HG02970 (cell line): ENCODE results near the gene PRG2.

Experiments
- ATAC-seq: cut with Tn5 transposase; IDR thresholded peaks from one replicate; pipeline ENCODE4 v1.9.1; 2021; ENCODE audit warnings: mild to moderate bottlenecking, moderate library complexity, moderate number of reproducible peaks; ENCODE audit not compliant: unreplicated experiment, low FRiP score

The PRG2 gene

GRCh38 chr11:57390535-57390934 is at the start of gene PRG2:
TSS of gene PRG2 (minus strand) at chr11:57390650. CDS start at chr11:57389944, 706 bp downstream.
- ATAC-seq: no peak

DNA sequence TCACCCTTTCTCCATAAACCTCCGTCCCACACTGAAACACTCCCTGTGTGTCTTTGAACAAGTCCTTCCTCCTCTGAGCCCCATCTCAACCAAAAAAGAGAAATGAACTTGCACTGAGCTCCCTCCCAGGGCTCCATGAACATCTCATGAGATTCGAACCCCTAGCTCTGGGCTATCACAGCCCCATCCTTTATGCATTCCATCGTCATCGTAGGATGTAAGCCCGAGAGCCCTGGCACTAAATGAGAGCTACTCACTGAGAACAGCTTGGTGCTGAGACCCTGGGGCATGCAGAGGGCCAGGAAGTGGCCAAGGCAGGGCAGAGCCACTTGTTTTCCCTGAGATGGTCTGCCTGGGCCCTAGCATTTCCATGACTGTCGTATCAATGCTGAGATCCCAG is 49.3 kb upstream of the PRG2 start:
- ATAC-seq: no peak

GRCh38 chr11:57438345-57439285 is 48.2 kb upstream of the PRG2 start:
- ATAC-seq: no peak

- no peak for ATAC-seq
Measured at GRCh38 chr11:57436031-57436430, 45.6 kb upstream of the PRG2 start.

- ATAC-seq: no peak
Measured at GRCh38 chr11:57434640-57435546, 44.4 kb upstream of the PRG2 start.

GRCh38 chr11:57432714-57433163 is 42.3 kb upstream of the PRG2 start:
- no peak for ATAC-seq

- no peak for ATAC-seq
Measured at GRCh38 chr11:57432149-57432561, 41.7 kb upstream of the PRG2 start.

DNA sequence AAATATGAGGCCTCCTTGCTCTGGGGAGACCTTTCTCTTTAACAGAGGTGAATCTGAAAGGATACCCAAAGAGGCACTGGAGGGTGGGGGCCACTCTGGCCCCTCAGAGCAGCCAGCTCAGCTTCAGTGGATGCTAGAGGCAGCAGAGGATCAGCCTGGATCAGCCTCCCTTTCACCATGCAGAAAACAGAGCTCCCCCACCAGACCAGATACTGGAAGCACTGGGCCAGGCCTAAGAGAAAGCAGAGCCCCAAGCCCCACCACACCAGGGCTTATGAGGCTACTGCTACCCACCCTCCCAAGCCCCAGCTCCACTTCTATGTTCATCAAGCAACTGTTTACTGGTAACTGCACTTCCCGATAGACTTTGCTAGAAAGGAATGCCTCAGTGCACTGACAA is 40.5 kb upstream of the PRG2 start:
- ATAC-seq: no peak

DNA sequence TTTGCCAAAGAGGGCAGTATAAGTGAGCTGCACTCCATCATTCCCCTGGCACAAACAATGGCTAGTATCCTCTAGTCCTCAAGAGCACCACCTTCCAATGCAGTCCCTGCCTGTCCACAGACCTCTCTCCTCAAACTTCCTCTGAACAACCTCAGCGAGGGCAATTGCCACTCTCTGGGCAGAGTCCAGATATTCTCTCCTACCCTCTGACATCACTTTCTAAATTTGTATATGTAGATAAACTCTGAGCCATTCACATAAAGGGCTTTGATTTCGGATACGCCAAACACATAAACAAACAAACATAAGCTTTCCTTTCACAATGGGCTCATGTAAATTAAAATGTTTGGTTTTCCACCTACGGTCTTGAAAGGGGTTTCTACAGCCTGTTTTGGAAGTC is 39.5 kb upstream of the PRG2 start:
- ATAC-seq: no peak

- no peak for ATAC-seq
Measured at GRCh38 chr11:57428643-57429042, 38.2 kb upstream of the PRG2 start.

DNA sequence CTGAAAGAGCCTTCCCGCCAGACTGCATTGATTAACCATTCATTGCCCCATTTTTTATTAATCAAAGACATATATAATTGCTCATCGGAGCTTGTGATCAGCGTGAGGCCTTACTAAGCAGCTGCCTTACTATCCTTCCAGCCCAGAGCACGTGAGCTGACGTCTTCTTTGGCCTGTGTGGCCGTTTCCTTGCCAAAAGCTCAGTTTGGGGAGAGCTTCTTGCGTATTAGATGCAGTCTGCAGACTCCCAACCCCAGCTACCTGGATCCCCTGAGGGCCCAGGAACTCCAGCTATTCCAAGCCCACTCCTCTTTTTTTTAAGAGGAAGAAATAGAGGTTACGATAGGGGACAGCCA is 37.3 kb upstream of the PRG2 start:
- ATAC-seq: no peak

- ATAC-seq: peak; percentile 41
Measured at GRCh38 chr11:57426929-57427726, 36.7 kb upstream of the PRG2 start, which contains the start of gene SLC43A3. TSS of gene SLC43A3 (minus strand) at chr11:57427121. CDS start at chr11:57426172, 949 bp downstream.

DNA sequence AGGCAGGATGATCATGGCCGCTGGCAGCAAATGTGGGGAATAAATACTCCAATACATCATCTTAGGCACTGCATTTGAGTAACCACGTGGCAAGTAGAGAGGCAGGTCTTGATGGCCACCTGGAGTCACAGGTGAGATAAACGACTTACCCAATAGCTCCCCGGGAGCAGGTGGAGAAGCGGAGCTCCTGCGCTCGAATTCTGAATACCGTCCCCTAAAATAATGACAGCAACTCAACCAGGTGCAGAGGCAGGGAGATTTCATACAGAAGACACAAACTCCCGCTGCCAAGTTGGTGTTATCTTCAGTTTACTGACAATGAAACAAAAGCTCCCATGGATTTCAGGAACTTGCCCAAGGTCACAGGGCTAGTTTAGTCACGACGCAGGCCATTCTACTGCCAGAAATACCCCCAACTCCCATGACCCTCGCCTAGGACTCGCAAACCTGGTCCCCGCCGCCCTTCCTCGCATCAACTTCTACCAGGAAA is 36.0 kb upstream of the PRG2 start:
- ATAC-seq: no peak

DNA sequence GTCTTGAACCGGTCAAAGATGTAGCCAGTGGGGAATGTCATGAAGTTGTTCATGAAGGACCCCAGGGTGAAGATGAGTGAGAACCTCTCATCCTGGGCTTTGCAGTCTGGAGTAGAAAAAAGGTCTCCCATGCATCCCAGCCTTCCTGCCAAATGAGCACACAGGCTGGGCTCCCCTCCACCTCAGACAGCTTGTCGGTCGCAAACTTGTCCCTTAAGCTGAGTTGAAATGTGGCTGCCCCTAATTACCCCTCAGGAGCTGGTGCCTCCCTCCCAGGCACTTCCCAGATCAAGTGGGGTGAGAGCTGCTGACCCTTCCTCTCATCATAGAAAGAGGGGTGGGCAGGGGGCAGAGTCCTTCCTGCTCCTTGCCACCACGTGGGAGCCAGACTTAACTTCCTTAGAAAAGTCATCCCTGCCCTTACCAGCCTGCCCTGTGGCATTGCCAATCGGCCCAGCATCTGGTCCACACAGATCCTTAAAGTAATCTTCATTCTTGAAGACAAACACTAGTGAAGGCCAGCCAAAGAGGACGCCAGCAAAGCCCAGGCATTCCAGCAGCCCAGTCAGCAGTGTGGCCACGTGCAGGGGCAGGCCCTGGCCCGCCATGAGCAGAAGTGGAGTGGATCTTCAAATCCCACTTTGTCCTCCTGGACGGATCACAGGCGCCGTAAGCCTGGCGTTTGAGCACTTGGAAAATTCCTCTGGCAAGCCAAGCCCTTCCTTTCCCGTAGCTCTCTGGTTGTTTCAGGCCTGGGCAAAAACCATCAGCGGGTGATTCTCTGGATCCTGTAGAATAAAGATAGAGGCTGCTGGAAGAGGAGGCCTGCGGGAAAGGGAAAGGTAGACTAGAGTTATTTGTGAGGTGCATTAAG is 35.4 kb upstream of the PRG2 start:
- ATAC-seq: no peak

GRCh38 chr11:57424792-57425564 is 34.5 kb upstream of the PRG2 start:
- ATAC-seq: peak; percentile 89

GRCh38 chr11:57424137-57424791 is 33.8 kb upstream of the PRG2 start:
- ATAC-seq: no peak

GRCh38 chr11:57422669-57423068 is 32.2 kb upstream of the PRG2 start:
- ATAC-seq: no peak

- ATAC-seq: no peak
Measured at GRCh38 chr11:57421805-57422204, 31.4 kb upstream of the PRG2 start.
